ENCODE measurements around the gene GPR146. TPM values are rescaled to one million over a fixed set of nuclear protein-coding genes. Genes with fewer than 3 reads are reported as not detected.
"Not testable (repeated sequence)": the region's sequence is repeated elsewhere in the genome, so short reads cannot be mapped to it uniquely, and the experiment has no call there.

The GPR146 gene
- total RNA-seq, 1 experiment from 2014 or later: 0.92 TPM

- Mint-ChIP-seq H3K36me3 (peaks cover 15% of the 10 kb centered on the region), H3K4me1 (peaks cover 5% of the 10 kb centered on the region; the same call in 1 of the 2 replicates), H3K27ac (peak overlapping the region; percentile 12; the same call in 1 of the 2 replicates), H3K4me3 (no peak overlapping the region), H3K9me3 (peaks cover 11% of the 10 kb centered on the region), H3K27me3 (ENCODE audit: low read depth) (peaks cover 5% of the 10 kb centered on the region; the same call in 1 of the 2 replicates)
- CTCF ChIA-PET: no interaction called here
- DNase-seq (ENCODE audit: low spot score): no peak
- TF ChIP-seq, protein P1, sequence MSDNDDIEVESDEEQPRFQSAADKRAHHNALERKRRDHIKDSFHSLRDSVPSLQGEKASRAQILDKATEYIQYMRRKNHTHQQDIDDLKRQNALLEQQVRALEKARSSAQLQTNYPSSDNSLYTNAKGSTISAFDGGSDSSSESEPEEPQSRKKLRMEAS (CRISPR knock-in tag; IDR thresholded peaks at IDR 0.05): no peak
- TF ChIP-seq, protein P2, sequence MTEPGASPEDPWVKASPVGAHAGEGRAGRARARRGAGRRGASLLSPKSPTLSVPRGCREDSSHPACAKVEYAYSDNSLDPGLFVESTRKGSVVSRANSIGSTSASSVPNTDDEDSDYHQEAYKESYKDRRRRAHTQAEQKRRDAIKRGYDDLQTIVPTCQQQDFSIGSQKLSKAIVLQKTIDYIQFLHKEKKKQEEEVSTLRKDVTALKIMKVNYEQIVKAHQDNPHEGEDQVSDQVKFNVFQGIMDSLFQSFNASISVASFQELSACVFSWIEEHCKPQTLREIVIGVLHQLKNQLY (CRISPR knock-in tag; IDR thresholded peaks at IDR 0.05): no peak
- POLR2A ChIA-PET: no interaction called here
- ATAC-seq: no peak
These were observed 11.7 kb upstream of the GPR146 start for GRCh38 chr7:1032536-1033181.

DNA sequence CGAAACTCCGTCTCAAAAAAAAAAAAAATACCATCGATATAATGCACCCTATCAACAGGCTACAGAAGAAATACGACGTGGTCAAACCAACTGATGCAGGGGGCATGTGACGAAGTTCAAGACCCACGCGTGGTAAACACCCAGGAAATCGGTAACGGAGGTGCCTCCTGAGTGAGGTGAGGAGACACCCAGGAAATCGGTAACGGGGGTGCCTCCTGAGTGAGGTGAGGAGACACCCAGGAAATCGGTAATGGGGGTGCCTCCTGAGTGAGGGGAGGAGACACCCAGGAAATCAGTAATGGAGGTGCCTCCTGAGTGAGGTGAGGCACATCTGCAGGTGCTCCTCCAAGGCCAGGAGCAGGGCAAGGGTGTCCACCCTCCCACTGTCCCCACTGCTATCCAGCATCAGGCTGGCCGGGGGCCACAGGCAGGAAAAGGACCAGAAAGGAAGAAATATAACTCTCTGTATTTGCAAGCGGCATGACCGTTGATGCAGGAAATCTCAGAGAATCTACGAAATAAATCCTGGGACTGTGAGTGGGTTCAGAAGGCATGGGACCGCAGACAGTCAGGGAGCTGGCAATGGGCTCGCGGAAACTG is 10.7 kb upstream of the GPR146 start:
- ChIA-PET CTCF (no interaction called here), POLR2A (no interaction called here)
- H3K9me3 Mint-ChIP-seq: peaks cover 11% of the 10 kb centered on the region
- no peak overlapping the region for H3K27ac Mint-ChIP-seq
- peaks cover 5% of the 10 kb centered on the region; the same call in 1 of the 2 replicates for H3K4me1 Mint-ChIP-seq
- H3K4me3 Mint-ChIP-seq: no peak overlapping the region
- peaks cover 5% of the 10 kb centered on the region; the same call in 1 of the 2 replicates for H3K27me3 Mint-ChIP-seq (ENCODE audit: low read depth)
- peaks cover 15% of the 10 kb centered on the region for H3K36me3 Mint-ChIP-seq
- TF ChIP-seq ZNF263 (CRISPR knock-in tag; IDR thresholded peaks at IDR 0.05; ENCODE audit: low read depth): no peak
- no peak for TF ChIP-seq ZNF512 (CRISPR knock-in tag; IDR thresholded peaks at IDR 0.05; ENCODE audit: borderline replicate concordance)
- ATAC-seq: no peak
- DNase-seq (ENCODE audit: low spot score): no peak

GRCh38 chr7:1034769-1035168 is 9.6 kb upstream of the GPR146 start:
- Mint-ChIP-seq H3K36me3 (peaks cover 15% of the 10 kb centered on the region), H3K9me3 (peaks cover 11% of the 10 kb centered on the region)
- CTCF ChIA-PET; H3K4me3 Mint-ChIP-seq; DNase-seq (ENCODE audit: low spot score); H3K4me1 Mint-ChIP-seq; POLR2A ChIA-PET; H3K27ac Mint-ChIP-seq; H3K27me3 Mint-ChIP-seq (ENCODE audit: low read depth); ATAC-seq: not testable (repeated sequence)

GRCh38 chr7:1036164-1036928 is 8.0 kb upstream of the GPR146 start:
- H3K4me3 Mint-ChIP-seq; DNase-seq (ENCODE audit: low spot score); H3K27me3 Mint-ChIP-seq (ENCODE audit: low read depth); POLR2A ChIA-PET; H3K27ac Mint-ChIP-seq; ATAC-seq; H3K4me1 Mint-ChIP-seq: not testable (repeated sequence)
- H3K36me3 Mint-ChIP-seq: peaks cover 15% of the 10 kb centered on the region
- CTCF ChIA-PET: interaction anchor here (0.6 kb wide), 1 partner anchor 202 kb away, joined by 4 read pairs; no protein-coding TSS in a partner anchor
- H3K9me3 Mint-ChIP-seq: peaks cover 11% of the 10 kb centered on the region

- DNase-seq (ENCODE audit: low spot score); POLR2A ChIA-PET; H3K9me3 Mint-ChIP-seq; ATAC-seq; H3K27me3 Mint-ChIP-seq (ENCODE audit: low read depth); H3K27ac Mint-ChIP-seq; H3K4me3 Mint-ChIP-seq: not testable (repeated sequence)
- Mint-ChIP-seq H3K36me3 (peaks cover 10% of the 10 kb centered on the region), H3K4me1 (peaks cover 23% of the 10 kb centered on the region)
- CTCF ChIA-PET: interaction anchor here (1.6 to 1.7 kb wide), 2 partner anchors 26 to 47 kb away, joined by 6 to 11 read pairs; no protein-coding TSS in a partner anchor
These were observed 4.1 kb upstream of the GPR146 start for GRCh38 chr7:1040233-1040632.

DNA sequence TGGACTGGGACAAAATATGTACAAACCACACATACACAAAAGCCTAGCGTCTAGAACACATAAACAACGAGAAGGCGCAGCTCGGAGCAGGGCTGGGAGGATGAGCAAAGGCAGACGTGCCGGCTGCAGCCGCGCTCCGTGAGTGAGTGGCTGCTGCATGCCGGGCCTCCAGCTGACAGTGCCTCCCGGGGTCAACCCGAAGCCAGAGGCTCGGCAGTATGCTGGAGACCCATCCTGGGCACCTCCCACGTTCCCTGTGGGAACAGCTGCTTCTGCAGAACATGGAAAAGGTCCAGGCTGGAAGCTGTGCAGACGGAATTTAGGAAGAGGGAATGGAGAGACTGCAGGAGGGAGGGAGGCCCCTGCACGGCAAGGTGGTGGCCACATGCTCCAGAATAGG is 3.6 kb upstream of the GPR146 start:
- Mint-ChIP-seq H3K9me3 (no peaks in the 10 kb centered on the region; the same call in 1 of the 2 replicates), H3K36me3 (peaks cover 5% of the 10 kb centered on the region), H3K27me3 (ENCODE audit: low read depth) (no peaks in the 10 kb centered on the region), H3K27ac (peak overlapping the region; percentile 84), H3K4me1 (peaks cover 25% of the 10 kb centered on the region), H3K4me3 (no peak overlapping the region)
- no peak for DNase-seq (ENCODE audit: low spot score)
- no peak for ATAC-seq
- ChIA-PET POLR2A (no interaction called here), CTCF (interaction anchor here (1.6 to 1.7 kb wide), 2 partner anchors 25 to 47 kb away, joined by 6 to 11 read pairs; no protein-coding TSS in a partner anchor)
- TF ChIP-seq ZNF281 (CRISPR knock-in tag; IDR thresholded peaks at IDR 0.05) (no peak), SMAD3 (CRISPR knock-in tag; IDR thresholded peaks at IDR 0.05; ENCODE audit: borderline replicate concordance) (no peak), JUN (CRISPR knock-in tag; IDR thresholded peaks at IDR 0.05) (no peak), ZNF232 (CRISPR knock-in tag; IDR thresholded peaks at IDR 0.05) (no peak), OVOL2 (CRISPR knock-in tag; IDR thresholded peaks at IDR 0.05; ENCODE audit: borderline replicate concordance) (no peak), FOXK1 (CRISPR knock-in tag; IDR thresholded peaks at IDR 0.05) (no peak)
- TF ChIP-seq, protein P3, sequence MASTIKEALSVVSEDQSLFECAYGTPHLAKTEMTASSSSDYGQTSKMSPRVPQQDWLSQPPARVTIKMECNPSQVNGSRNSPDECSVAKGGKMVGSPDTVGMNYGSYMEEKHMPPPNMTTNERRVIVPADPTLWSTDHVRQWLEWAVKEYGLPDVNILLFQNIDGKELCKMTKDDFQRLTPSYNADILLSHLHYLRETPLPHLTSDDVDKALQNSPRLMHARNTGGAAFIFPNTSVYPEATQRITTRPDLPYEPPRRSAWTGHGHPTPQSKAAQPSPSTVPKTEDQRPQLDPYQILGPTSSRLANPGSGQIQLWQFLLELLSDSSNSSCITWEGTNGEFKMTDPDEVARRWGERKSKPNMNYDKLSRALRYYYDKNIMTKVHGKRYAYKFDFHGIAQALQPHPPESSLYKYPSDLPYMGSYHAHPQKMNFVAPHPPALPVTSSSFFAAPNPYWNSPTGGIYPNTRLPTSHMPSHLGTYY (CRISPR knock-in tag; IDR thresholded peaks at IDR 0.05): no peak
